Mammary epithelial cell (primary cell): ENCODE data around the gene REPIN1.

Experiments
- CTCF ChIP-seq, 2 donors: IDR thresholded peaks in 1 of 2; conservative IDR thresholded peaks in 1 of 2; 2 replicates each; pipeline ENCODE4 v1.5.1; 2011 to 2012; ENCODE audit warnings: inconsistent platforms in 2 of 2, low read length in 2 of 2, mild to moderate bottlenecking in 2 of 2, control low read depth in 1 of 2, low read depth in 1 of 2; ENCODE audit not compliant: insufficient read depth in 1 of 2; ENCODE audit errors: extremely low read depth in 1 of 2
- EZH2 ChIP-seq: IDR thresholded peaks from 2 replicates; pipeline ENCODE4 v1.6.1; 2012; ENCODE audit warnings: low read length, inconsistent platforms, borderline replicate concordance

- no peak for TF ChIP-seq CTCF (conservative IDR thresholded peaks at IDR 0.05 in 1 of 2, IDR thresholded peaks at IDR 0.05 in 1 of 2; ENCODE audit: extremely low read depth in 1 of 2, insufficient read depth in 1 of 2, low read depth in 1 of 2, low read length in 2 of 2)
- TF ChIP-seq EZH2, result no peak
Measured at GRCh38 chr7:150338166-150338829, 30.3 kb upstream of the REPIN1 start.
